ENCODE measurements around the gene HOXC12.

Gene HOXC12

DNA sequence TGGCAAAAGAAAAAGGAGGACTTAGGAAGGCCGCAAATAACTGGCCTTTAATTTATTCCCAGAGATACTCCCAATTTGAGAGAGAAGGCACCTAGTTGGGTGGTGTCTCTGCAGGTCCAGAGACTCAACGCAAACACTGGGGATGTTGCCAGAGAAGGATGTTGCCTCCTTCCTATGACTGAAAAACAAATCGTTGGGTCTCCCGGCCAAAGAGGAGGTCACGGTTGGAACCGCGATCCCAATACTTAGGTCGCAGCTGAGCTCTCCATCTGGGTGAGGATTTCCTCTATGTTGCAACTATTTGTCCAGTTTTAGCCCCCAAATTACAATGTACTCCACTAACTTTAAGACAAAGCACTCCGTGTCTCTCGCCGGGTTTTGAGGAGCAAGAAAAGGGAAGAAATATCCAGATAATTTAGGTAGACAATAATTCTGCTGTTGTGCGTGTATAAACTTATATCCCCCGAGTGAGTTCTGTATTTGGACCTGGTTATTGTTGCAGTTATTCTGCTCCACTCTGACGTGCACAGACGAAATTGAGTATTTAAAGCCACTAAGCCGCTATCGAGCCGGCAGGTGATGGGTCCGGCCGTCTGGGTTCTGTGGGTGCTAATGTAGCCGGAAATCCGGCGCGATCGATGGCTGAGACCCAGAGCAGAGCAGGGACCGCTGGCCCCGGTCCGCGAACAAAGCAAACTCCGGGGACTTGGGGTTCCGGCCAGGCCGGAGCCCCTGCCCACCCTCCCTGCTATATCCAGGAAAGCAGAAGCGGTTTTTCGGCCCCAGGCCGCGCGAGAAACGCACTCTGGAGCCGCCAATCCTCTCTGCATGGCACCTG is 5.7 kb downstream of the HOXC12 start:
- no peak for DNase-seq
- H3K36me3 ChIP-seq: no peaks in the 10 kb centered on the region
- H3K4me3 ChIP-seq (ENCODE audit: low read depth, low read length): no peak overlapping the region
- peaks cover 9% of the 10 kb centered on the region for H3K4me1 ChIP-seq
- H3K9me3 ChIP-seq: no peaks in the 10 kb centered on the region
- H3K27me3 ChIP-seq: peaks cover 92% of the 10 kb centered on the region
- TF ChIP-seq CTCF (IDR thresholded peaks at IDR 0.05; ENCODE audit: low read depth, low read length): no peak

DNA sequence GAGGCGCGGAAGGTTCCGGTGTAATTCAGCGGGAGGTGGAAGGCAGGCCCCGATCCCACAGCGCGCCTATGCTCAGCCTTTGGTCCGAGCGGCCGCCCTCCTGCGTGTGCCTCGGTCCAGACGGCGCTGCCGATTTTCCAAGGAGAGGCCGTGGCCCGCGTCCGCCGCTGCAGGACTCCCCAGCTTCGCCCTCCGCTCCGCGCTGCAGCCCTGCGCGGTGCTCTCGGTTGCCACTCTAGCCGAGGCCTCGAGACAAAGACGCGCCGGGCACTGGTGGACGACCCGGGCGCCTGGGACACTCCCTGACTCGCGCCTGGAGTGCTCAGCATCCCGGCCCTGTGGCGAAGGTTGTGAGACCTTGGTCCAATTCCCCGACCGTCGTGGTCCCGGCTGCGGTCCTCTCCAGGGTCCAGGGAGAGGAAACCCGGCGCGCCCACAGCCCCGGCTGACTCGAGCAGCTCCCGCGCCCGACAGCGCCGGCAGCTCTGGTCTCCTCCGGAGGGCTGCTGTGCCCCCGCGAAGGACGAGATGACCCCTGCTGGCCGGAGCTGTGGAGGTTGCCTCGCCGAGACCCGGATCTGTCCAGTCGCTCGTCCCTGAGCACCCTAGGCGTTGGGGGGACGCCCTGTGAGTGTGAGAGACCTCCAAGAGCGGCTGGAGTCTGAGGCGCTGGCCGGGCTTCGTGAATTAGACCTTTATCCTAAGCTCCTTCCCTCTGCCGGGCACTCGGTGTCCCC is 6.5 kb downstream of the HOXC12 start:
- DNase-seq: no peak
- Histone ChIP-seq H3K27me3 (peaks cover 85% of the 10 kb centered on the region), H3K9me3 (no peaks in the 10 kb centered on the region), H3K4me1 (peaks cover 10% of the 10 kb centered on the region), H3K4me3 (ENCODE audit: low read depth, low read length) (no peak overlapping the region), H3K36me3 (no peaks in the 10 kb centered on the region)
- TF ChIP-seq CTCF (IDR thresholded peaks at IDR 0.05; ENCODE audit: low read depth, low read length): no peak

DNA sequence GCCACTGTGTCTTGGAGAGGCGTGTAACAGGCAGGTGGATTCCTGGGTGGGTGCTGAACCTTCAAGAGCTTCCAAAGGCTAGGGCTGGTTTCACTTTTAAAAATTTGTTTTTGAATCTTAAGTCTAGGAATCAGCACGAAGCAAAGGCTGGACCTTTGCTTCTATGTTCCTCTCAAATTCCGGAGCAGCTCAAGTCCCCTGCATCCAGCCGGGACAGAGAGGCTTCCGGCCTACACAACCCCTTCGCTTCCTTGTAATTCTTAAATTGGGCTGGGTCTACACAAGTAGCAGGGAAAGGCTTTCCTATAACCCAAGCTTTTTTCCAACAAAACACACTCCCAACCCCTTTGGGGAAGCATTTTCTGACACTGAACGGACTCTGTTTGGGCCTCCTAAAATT is 8.3 kb downstream of the HOXC12 start:
- no peaks in the 10 kb centered on the region for H3K36me3 ChIP-seq
- H3K4me1 ChIP-seq: peaks cover 18% of the 10 kb centered on the region
- TF ChIP-seq CTCF (IDR thresholded peaks at IDR 0.05; ENCODE audit: low read depth, low read length): no peak
- H3K4me3 ChIP-seq (ENCODE audit: low read depth, low read length): no peak overlapping the region
- H3K27me3 ChIP-seq: peaks cover 72% of the 10 kb centered on the region
- no peak for DNase-seq
- no peaks in the 10 kb centered on the region for H3K9me3 ChIP-seq

DNA sequence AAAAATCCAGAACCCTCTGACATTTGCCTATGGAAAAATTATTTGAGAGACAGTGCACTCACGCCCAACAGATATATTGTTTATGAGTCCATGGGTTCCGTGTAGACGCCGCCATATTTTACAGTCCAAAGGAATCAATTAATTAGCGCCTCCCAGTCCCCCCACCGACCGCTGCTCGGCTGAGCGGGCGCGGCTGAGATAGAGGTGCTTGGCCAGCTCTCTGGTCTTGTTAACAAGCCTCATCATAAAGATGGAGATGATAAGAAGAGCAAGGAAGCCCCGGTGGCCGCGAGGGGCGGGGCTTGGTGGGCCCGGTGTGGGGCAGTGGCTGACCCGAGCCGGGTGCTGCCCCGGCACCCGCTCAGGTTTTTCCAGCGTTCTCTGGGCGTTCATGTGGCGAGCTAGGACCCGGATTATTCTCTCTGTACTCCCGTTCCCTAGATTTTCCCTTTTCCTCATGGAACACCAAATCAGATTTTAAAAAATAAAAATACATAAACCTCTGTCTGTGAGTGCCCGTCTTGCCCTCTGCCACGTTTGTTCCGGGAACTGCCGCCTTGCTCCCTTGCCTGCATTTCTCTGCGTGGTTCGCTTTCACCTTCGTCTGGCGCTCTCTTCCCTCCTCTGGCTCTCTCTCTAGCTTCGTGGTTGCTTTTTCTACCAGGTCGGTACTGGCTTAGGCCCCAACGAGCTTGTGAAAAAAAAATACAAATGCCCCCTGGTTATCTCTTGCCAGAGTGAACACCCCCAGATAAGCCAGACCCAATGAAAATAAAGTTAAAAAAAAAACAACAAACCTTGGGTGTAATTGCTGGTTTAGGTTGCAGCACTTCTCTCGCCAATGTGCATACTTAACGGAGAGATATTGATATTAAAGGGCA is 9.0 kb downstream of the HOXC12 start:
- no peak for DNase-seq
- peaks cover 65% of the 10 kb centered on the region for H3K27me3 ChIP-seq

GRCh38 chr12:53964315-53964713 is 9.6 kb downstream of the HOXC12 start:
- no peak for TF ChIP-seq CTCF (IDR thresholded peaks at IDR 0.05; ENCODE audit: low read depth, low read length)
- no peaks in the 10 kb centered on the region for H3K9me3 ChIP-seq
- peaks cover 31% of the 10 kb centered on the region for H3K4me1 ChIP-seq
- no peak for DNase-seq
- H3K4me3 ChIP-seq (ENCODE audit: low read depth, low read length): no peak overlapping the region
- no peaks in the 10 kb centered on the region for H3K36me3 ChIP-seq
- H3K27me3 ChIP-seq: peaks cover 59% of the 10 kb centered on the region

More for the DNA sequence above, 9.0 kb downstream of the HOXC12 start:
- Histone ChIP-seq H3K4me1 (peaks cover 25% of the 10 kb centered on the region), H3K9me3 (no peaks in the 10 kb centered on the region), H3K36me3 (no peaks in the 10 kb centered on the region), H3K4me3 (ENCODE audit: low read depth, low read length) (no peak overlapping the region)
- TF ChIP-seq CTCF (IDR thresholded peaks at IDR 0.05; ENCODE audit: low read depth, low read length): no peak
